K562 (cell line): Measurements from ENCODE around the gene ATP8B4. TPM values are rescaled to one million over a fixed set of nuclear protein-coding genes. Genes with fewer than 3 reads are reported as not detected.

Experiments used
- ATAC-seq: fragments of 200-7000 bp; cut with Tn5 transposase; 3 replicates; pipeline ENCODE4 v1.9.1; 2020; ENCODE audit warnings: moderate library complexity
- BruUV-seq: library from RNA; stranded (reverse); fragments of 400-500 nt; replicated peaks from 2 replicates; lab custom pipeline; 2021; lab: Mats Ljungman, UMichigan
- CTCF ChIA-PET: fragments of 300-600 bp; formaldehyde crosslinking; extraction: SDS; loops from one replicate; lab custom pipeline; 2021; ENCODE audit warnings: low intra/inter-chr PET ratio; lab: Yijun Ruan, JAX
- POLR2A ChIA-PET: fragments of 300-600, 350-650 bp; sonication (Branson Sonifier 250); formaldehyde crosslinking; extraction: SDS; loops from one replicate; lab custom pipeline; 2021; ENCODE audit warnings: antibody characterized with exemption, inconsistent platforms; lab: Yijun Ruan, JAX
- DNase-seq, 4 experiments: peaks; one replicate each; pipeline versions ENCODE4 v3.0.0 to v3.0.0-alpha.2; 2011 to 2018; ENCODE audit warnings: low spot score in 3 of 4, mixed read lengths in 3 of 4; ENCODE audit errors: extremely low read depth in 1 of 4
- FAIRE-seq: peaks from 2 replicates; lab custom pipeline; 2011; peaks lifted over from hg19 to GRCh38; lab: Jason Lieb, UNC
- H2AFZ ChIP-seq: 2 replicates; pipeline ENCODE4 v1.6.0; 2011; ENCODE audit warnings: low read depth, low read length, control low read depth, inconsistent platforms
- H3K27ac ChIP-seq: fragments of 200-600 bp; 3 replicates; pipeline ENCODE4 v1.8.0; 2011; ENCODE audit warnings: low read depth, mild to moderate bottlenecking, control low read depth, inconsistent platforms, low read length, moderate library complexity, mixed read lengths; ENCODE audit errors: extremely low read depth
- H3K27me3 ChIP-seq, 2 experiments: fragments of 300-600 bp in 1 of 2; 2 replicates in 1 of 2; 3 replicates in 1 of 2; pipeline versions ENCODE4 v1.6.0 to v1.8.0; 2011; ENCODE audit warnings: inconsistent platforms in 2 of 2, low read length in 2 of 2, mild to moderate bottlenecking in 1 of 2, mixed read lengths in 1 of 2, moderate library complexity in 1 of 2; ENCODE audit not compliant: control insufficient read depth in 2 of 2, insufficient read depth in 2 of 2
- H3K36me3 ChIP-seq: fragments of 300-600 bp; 3 replicates; pipeline ENCODE4 v1.8.0; 2011; ENCODE audit warnings: mild to moderate bottlenecking, low read length, inconsistent platforms; ENCODE audit not compliant: control insufficient read depth, insufficient read depth
- H3K4me1 ChIP-seq, 2 experiments: fragments of 200-600 bp in 1 of 2; replicated peaks in 1 of 2; 2 replicates in 1 of 2; 3 replicates in 1 of 2; pipeline versions ENCODE4 v1.5.1 to v1.8.0; 2011; ENCODE audit warnings: inconsistent platforms in 2 of 2, low read length in 2 of 2, mild to moderate bottlenecking in 1 of 2, mixed read lengths in 1 of 2, moderate library complexity in 1 of 2; ENCODE audit not compliant: control insufficient read depth in 2 of 2, insufficient read depth in 2 of 2
- H3K4me2 ChIP-seq: 2 replicates; pipeline ENCODE4 v1.6.1; 2011; ENCODE audit warnings: low read length, control low read depth, inconsistent platforms, mixed read lengths; ENCODE audit not compliant: insufficient read depth
- H3K4me3 ChIP-seq: fragments of 200-600 bp; sonication (generic), shearing (Covaris generic); 2 replicates; pipeline ENCODE4 v1.5.1; 2016; ENCODE audit warnings: control low read depth, inconsistent platforms
- H3K79me2 ChIP-seq: fragments of 200-600 bp; 3 replicates; pipeline ENCODE4 v1.8.0; 2011; ENCODE audit warnings: low read length, inconsistent platforms; ENCODE audit not compliant: control insufficient read depth, insufficient read depth
- H3K9ac ChIP-seq, 2 experiments: 2 replicates each; pipeline versions ENCODE4 v1.6.0 to v1.6.1; 2011; ENCODE audit warnings: low read depth in 2 of 2, low read length in 2 of 2, control low read depth in 1 of 2, inconsistent platforms in 1 of 2, mild to moderate bottlenecking in 1 of 2, mixed read lengths in 1 of 2; ENCODE audit not compliant: insufficient read depth in 1 of 2
- H3K9me1 ChIP-seq: one replicate; pipeline ENCODE4 v1.6.0; 2011; ENCODE audit warnings: inconsistent platforms, mild to moderate bottlenecking, low read length, moderate library complexity; ENCODE audit not compliant: control insufficient read depth, insufficient read depth
- H3K9me3 ChIP-seq: replicated peaks from 2 replicates; pipeline ENCODE4 v1.5.1; 2011; ENCODE audit warnings: low read depth, low read length, inconsistent platforms; ENCODE audit not compliant: control insufficient read depth, insufficient read depth
- H4K20me1 ChIP-seq: replicated peaks from 2 replicates; pipeline ENCODE4 v1.6.1; 2011; ENCODE audit warnings: low read length, inconsistent platforms, mixed read lengths; ENCODE audit not compliant: control insufficient read depth, insufficient read depth
- ARHGAP35 ChIP-seq: fragments of 450-650 bp; IDR thresholded peaks from 2 replicates; pipeline ENCODE4 v1.6.1; 2018; ENCODE audit not compliant: partially characterized antibody
- BRD9 ChIP-seq: fragments of 450-650 bp; IDR thresholded peaks from 2 replicates; pipeline ENCODE4 v1.6.1; 2018; ENCODE audit warnings: low read depth; ENCODE audit not compliant: partially characterized antibody
- GATAD2B ChIP-seq: fragments of 450-650 bp; IDR thresholded peaks from 2 replicates; pipeline ENCODE4 v1.6.1; 2017; ENCODE audit warnings: mild to moderate bottlenecking, borderline replicate concordance
- MTA2 ChIP-seq: fragments of 450-650 bp; IDR thresholded peaks from 2 replicates; pipeline ENCODE4 v1.6.1; 2016; ENCODE audit warnings: low read depth
- NEUROD1 ChIP-seq: fragments of 150-350 bp; IDR thresholded peaks from 2 replicates; pipeline ENCODE4 v1.6.1; 2014; ENCODE audit warnings: borderline replicate concordance, low read length, low read depth; ENCODE audit not compliant: partially characterized antibody
- PBX2 ChIP-seq, 2 experiments: IDR thresholded peaks in 1 of 2; conservative IDR thresholded peaks in 1 of 2; 2 replicates each; pipeline ENCODE4 v1.6.1; 2016; ENCODE audit warnings: low read depth in 2 of 2, mild to moderate bottlenecking in 1 of 2, missing compliant biosample characterization in 1 of 2, missing genetic modification characterization in 1 of 2, moderate library complexity in 1 of 2
- PCBP1 ChIP-seq: fragments of 200-400 bp; formaldehyde crosslinking; IDR thresholded peaks from 2 replicates; pipeline ENCODE4 v1.6.1; 2018; ENCODE audit warnings: mild to moderate bottlenecking, low read depth, low read length; ENCODE audit not compliant: poor library complexity, severe bottlenecking
- RBM14 ChIP-seq: fragments of 200-400 bp; formaldehyde crosslinking; IDR thresholded peaks from 2 replicates; pipeline ENCODE4 v1.6.1; 2018; ENCODE audit warnings: low read depth, mild to moderate bottlenecking, low read length, moderate library complexity, borderline replicate concordance; ENCODE audit not compliant: insufficient read depth
- SRSF1 ChIP-seq: fragments of 200-400 bp; formaldehyde crosslinking; IDR thresholded peaks from 2 replicates; pipeline ENCODE4 v1.6.1; 2017; ENCODE audit warnings: mild to moderate bottlenecking, low read depth, low read length, moderate library complexity
- TRIM28 ChIP-seq: fragments of 450-650 bp; IDR thresholded peaks from 2 replicates; pipeline ENCODE4 v1.6.1; 2017
- ZBTB49 ChIP-seq: sonication (generic); formaldehyde crosslinking; IDR thresholded peaks from 2 replicates; pipeline ENCODE4 v1.8.0; 2022; ENCODE audit warnings: missing genetic modification reagents, mild to moderate bottlenecking, borderline replicate concordance
- ZC3H8 ChIP-seq: fragments of 450-650 bp; IDR thresholded peaks from 2 replicates; pipeline ENCODE4 v1.6.1; 2017
- ZNF830 ChIP-seq: fragments of 250-450 bp; sonication (Bioruptor Pico); IDR thresholded peaks from 2 replicates; pipeline ENCODE4 v1.5.0; 2021; ENCODE audit warnings: mild to moderate bottlenecking
- WGBS: fragments of 100-300 bp; shearing (Covaris generic); methylation state at CpG from one replicate; pipeline ENCODE4 v1.1.6; 2016; ENCODE audit warnings: low coverage, mixed read lengths; ENCODE audit not compliant: insufficient coverage; ENCODE audit errors: missing lambda C conversion rate; 5-methylcytosine and 5-hydroxymethylcytosine counted together
- in situ Hi-C: fragments of 300-500 bp; cut with MboI; formaldehyde crosslinking; loops from 4 replicates; pipeline ENCODE4 v1.15.0; 2018; ENCODE audit warnings: inconsistent platforms, mixed read lengths
- intact Hi-C: fragments of 100-400 bp; cut with micrococcal nuclease; formaldehyde crosslinking; loops from 2 replicates; pipeline ENCODE4 v1.14.2; 2022
- polyA plus RNA-seq, 8 experiments: library from polyadenylated mRNA; depleted of rRNA in 4 of 8; stranded (reverse) in 5 of 8; unstranded in 3 of 8; fragments of >200 nt; fragmentation: Nextera tagmentation in 2 of 8; fragmentation: Illumina TruSeq in 1 of 8; extraction: Ambion mirVana in 2 of 8; extraction: Trizol in 1 of 8; gene quantifications; 2 replicates each; pipeline versions ENCODE4 v1.2.1 to v1.2.3, GENCODE V29; 2011 to 2014; ENCODE audit warnings: inconsistent platforms in 1 of 8, missing spikeins in 1 of 8
- total RNA-seq, 7 experiments: library from RNA; depleted of rRNA in 6 of 7; stranded (reverse); fragments of >200 nt in 6 of 7; fragmentation: Illumina TruSeq in 2 of 7; extraction: Trizol in 2 of 7; gene quantifications; 2 replicates each; pipeline versions ENCODE4 v1.2.1 to v1.2.3, GENCODE V29; 2011 to 2021; ENCODE audit warnings: low replicate concordance in 1 of 7

Gene ATP8B4
- total and polyA plus RNA-seq, 9 of the 15 experiments (the other 6 are each of a cell fraction or from before 2014, with no cell fraction given) = 0.14 to 2.5 (median 0.44) TPM

GRCh38 chr15:49901321-49901720 lies 217.7 kb downstream of the ATP8B4 start:
- H3K4me1 ChIP-seq = no peaks in the 10 kb centered on the region
- 0% methylated on average over 1 of the region's 1 CpG for WGBS
- H3K4me2 ChIP-seq = no peak overlapping the region
- no peaks in the 10 kb centered on the region for H3K79me2 ChIP-seq
- DNase-seq (no peak), ATAC-seq (no peak)
- in situ Hi-C loops = no loop called here
- no peaks in the 10 kb centered on the region for H4K20me1 ChIP-seq
- POLR2A ChIA-PET = interaction anchor here (0.5 to 1.3 kb wide), 2 partner anchors 11 to 102 kb away, joined by 3 read pairs; no protein-coding TSS in a partner anchor
- BruUV-seq = no TSS peak
- no peak overlapping the region for H3K27ac ChIP-seq
- no peak for TF ChIP-seq SRSF1
- no peak for TF ChIP-seq PCBP1
- no peak for TF ChIP-seq TRIM28
- no peak for TF ChIP-seq BRD9
- TF ChIP-seq ARHGAP35 = no peak
- no peak for TF ChIP-seq MTA2
- no peak for TF ChIP-seq PBX2 (CRISPR knock-in tag; IDR thresholded peaks at IDR 0.05; ENCODE audit: low read depth)
- TF ChIP-seq PBX2 (tag; conservative IDR thresholded peaks at IDR 0.05; ENCODE audit: low read depth) = no peak
- no peak for TF ChIP-seq ZBTB49 (CRISPR knock-in tag)
- no peak for TF ChIP-seq NEUROD1
- no peak for TF ChIP-seq GATAD2B
- TF ChIP-seq ZNF830 (CRISPR knock-in tag) = no peak
- no peak for TF ChIP-seq ZC3H8
- no peak for TF ChIP-seq RBM14
- TF ChIP-seq, all 486 proteins: peak for 0
- Histone ChIP-seq H3K4me3 (no peak overlapping the region), H3K9me1 (no peaks in the 10 kb centered on the region), H3K36me3 (no peaks in the 10 kb centered on the region), H3K9me3 (no peaks in the 10 kb centered on the region), H2AFZ (no peak overlapping the region), H3K27me3 (no peaks in the 10 kb centered on the region), H3K9ac (no peak overlapping the region)
- CTCF ChIA-PET = no interaction called here
- FAIRE-seq = no peak
- intact Hi-C loops = loop anchor here (10.0 kb wide), 1 partner anchor 667 kb away; no protein-coding TSS in a partner anchor
